Right lobe of liver (tissue), 6 donors: ENCODE results near the gene SDHAF2. TPM values are rescaled to one million over a fixed set of nuclear protein-coding genes. Genes with fewer than 3 reads are reported as not detected.

Experiments
- ATAC-seq, 4 donors: fragments of 200-7000 bp; cut with Tn5 transposase; one replicate each; pipeline ENCODE4 v1.9.1; 2020; ENCODE audit warnings: mild to moderate bottlenecking in 4 of 4, moderate library complexity in 4 of 4
- DNase-seq, 3 donors: peaks; one replicate each; pipeline ENCODE4 v3.0.0-alpha.2; 2020
- H3K27ac ChIP-seq, 3 donors: fragments of 200-600 bp; one replicate each; pipeline ENCODE4 v1.8.0; 2022
- H3K27me3 ChIP-seq, 2 donors: fragments of 200-600 bp; one replicate each; pipeline ENCODE4 v1.8.0; 2022
- H3K36me3 ChIP-seq, 4 donors: fragments of 200-600 bp; sonication (generic) in 1 of 4; one replicate each; pipeline versions ENCODE4 v1.5.1 to v1.8.0; 2017 to 2022; ENCODE audit warnings: control low read depth in 1 of 4
- H3K4me1 ChIP-seq, 4 donors: fragments of 200-600 bp; sonication (generic) in 1 of 4; one replicate each; pipeline versions ENCODE4 v1.5.1 to v1.8.0; 2017 to 2022; ENCODE audit warnings: control low read depth in 1 of 4
- H3K4me3 ChIP-seq, 3 donors: fragments of 200-600 bp; one replicate each; pipeline ENCODE4 v1.8.0; 2022
- H3K9me3 ChIP-seq, 4 donors: fragments of 200-600 bp; sonication (generic) in 1 of 4; one replicate each; pipeline versions ENCODE4 v1.5.1 to v1.8.0; 2017 to 2022; ENCODE audit warnings: control low read depth in 1 of 4
- POLR2A ChIP-seq: fragments of 450-650 bp; IDR thresholded peaks from one replicate; pipeline ENCODE4 v1.6.1; 2017; ENCODE audit warnings: antibody characterized with exemption, mild to moderate bottlenecking
- WGBS: methylation state at CpG from one replicate; pipeline ENCODE4 v1.1.6; 2018; ENCODE audit warnings: low coverage, low lambda C conversion rate; ENCODE audit not compliant: insufficient coverage; ENCODE audit errors: missing lambda C conversion rate; 5-methylcytosine and 5-hydroxymethylcytosine counted together
- intact Hi-C, 2 donors: fragments of 100-400 bp; cut with DNase I; formaldehyde crosslinking; loops; one replicate each; pipeline versions ENCODE4 v1.11.2 to v1.14.1; 2022
- total RNA-seq, 6 experiments: library from RNA; depleted of rRNA in 2 of 6; stranded (reverse); fragments of >200 nt in 2 of 6; fragmentation: NEBNext Ultra II Directional in 3 of 6; extraction: Animal tissue kit (Norgen Biotek cat#: 25700) in 3 of 6; gene quantifications; one replicate each; pipeline versions ENCODE4 v1.1.0 to v1.2.4, GENCODE V29; 2016 to 2023
- TF ChIP-seq, protein P1 (sequence below), 4 donors: fragments of 200-600 bp in 3 of 4; fragments of 450-650 bp in 1 of 4; IDR thresholded peaks; one replicate each; pipeline versions ENCODE4 v1.5.1 to v1.8.0; 2016 to 2022; ENCODE audit warnings: antibody characterized with exemption in 4 of 4, mild to moderate bottlenecking in 2 of 4
- donor health status: DM: no; HTN: yes; CAD: no.
- donor health status: DM: no; HTN: no; CAD: no.
- donor health status: DM: no; HTN: no; CAD: no.
- donor health status: DM: no; HTN: yes; CAD: no.
- donor health status: DM: no; HTN: yes; CAD: no.

The SDHAF2 gene
- total RNA-seq, 6 experiments from 2014 or later, result 17.7 to 62.5 (median 23.3) TPM

DNA sequence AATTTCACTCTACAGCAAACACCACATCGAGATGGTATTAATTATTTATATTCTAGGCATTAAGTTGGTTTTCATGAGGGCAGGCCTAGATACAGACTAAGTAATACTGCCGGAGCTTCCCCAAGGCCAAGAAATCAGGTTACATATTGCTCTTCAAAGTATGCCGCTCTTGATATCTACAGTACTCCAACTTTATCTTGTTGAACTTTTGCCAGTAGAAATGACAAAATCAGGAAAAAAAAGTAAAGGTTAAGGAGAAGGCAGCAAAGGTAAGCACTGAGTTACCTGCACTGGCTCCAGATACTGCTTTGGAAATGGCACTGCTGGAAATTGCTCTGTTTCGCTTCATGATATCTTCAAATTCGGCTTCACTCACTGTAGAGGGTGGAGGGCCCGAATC is 14.5 kb upstream of the SDHAF2 start:
- no peaks in the 10 kb centered on the region for H3K9me3 ChIP-seq
- H3K27ac ChIP-seq, result no peak overlapping the region
- H3K27me3 ChIP-seq, result no peaks in the 10 kb centered on the region
- ATAC-seq (no peak), DNase-seq (no peak)
- H3K4me1 ChIP-seq, result no peaks in the 10 kb centered on the region
- peaks cover 24 to 93% (median 54%) of the 10 kb centered on the region in 4 donors for H3K36me3 ChIP-seq
- WGBS, result 91% methylated on average over 5 of the region's 6 CpGs
- H3K4me3 ChIP-seq, result no peak overlapping the region
- TF ChIP-seq, protein P1, sequence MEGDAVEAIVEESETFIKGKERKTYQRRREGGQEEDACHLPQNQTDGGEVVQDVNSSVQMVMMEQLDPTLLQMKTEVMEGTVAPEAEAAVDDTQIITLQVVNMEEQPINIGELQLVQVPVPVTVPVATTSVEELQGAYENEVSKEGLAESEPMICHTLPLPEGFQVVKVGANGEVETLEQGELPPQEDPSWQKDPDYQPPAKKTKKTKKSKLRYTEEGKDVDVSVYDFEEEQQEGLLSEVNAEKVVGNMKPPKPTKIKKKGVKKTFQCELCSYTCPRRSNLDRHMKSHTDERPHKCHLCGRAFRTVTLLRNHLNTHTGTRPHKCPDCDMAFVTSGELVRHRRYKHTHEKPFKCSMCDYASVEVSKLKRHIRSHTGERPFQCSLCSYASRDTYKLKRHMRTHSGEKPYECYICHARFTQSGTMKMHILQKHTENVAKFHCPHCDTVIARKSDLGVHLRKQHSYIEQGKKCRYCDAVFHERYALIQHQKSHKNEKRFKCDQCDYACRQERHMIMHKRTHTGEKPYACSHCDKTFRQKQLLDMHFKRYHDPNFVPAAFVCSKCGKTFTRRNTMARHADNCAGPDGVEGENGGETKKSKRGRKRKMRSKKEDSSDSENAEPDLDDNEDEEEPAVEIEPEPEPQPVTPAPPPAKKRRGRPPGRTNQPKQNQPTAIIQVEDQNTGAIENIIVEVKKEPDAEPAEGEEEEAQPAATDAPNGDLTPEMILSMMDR (IDR thresholded peaks at IDR 0.05), result no peak
- TF ChIP-seq POLR2A, result no peak
- intact Hi-C loops, result no loop called here

DNA sequence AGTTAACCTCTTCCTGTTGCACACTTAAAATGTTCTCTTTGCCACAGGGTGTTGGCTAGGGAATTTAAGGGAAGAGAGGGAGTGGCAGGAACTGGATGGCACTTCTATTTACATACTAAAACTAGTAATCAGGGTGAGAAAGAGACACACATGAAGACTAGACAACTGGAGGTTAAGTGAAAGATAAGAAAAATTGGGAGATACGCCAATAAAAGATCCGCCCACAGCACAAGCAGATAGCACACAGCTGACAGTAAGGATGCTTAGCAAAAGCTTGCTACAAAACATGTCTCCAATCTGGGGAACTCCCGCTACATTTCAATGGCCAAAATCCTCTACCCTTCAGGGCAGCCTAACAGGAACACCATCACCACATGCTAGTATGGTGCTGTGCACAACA is 13.0 kb upstream of the SDHAF2 start:
- Histone ChIP-seq H3K4me3 (no peak overlapping the region), H3K36me3 (peaks cover 14 to 93% (median 51%) of the 10 kb centered on the region in 4 donors), H3K27ac (peak overlapping the region in 1 of 3 donors; percentile 13), H3K4me1 (no peaks in the 10 kb centered on the region), H3K9me3 (no peaks in the 10 kb centered on the region), H3K27me3 (no peaks in the 10 kb centered on the region)
- intact Hi-C loops, result no loop called here
- TF ChIP-seq, protein P1 (IDR thresholded peaks at IDR 0.05), result no peak
- TF ChIP-seq POLR2A, result no peak
- DNase-seq (no peak), ATAC-seq (no peak)
- 63% methylated on average over 3 of the region's 3 CpGs for WGBS

DNA sequence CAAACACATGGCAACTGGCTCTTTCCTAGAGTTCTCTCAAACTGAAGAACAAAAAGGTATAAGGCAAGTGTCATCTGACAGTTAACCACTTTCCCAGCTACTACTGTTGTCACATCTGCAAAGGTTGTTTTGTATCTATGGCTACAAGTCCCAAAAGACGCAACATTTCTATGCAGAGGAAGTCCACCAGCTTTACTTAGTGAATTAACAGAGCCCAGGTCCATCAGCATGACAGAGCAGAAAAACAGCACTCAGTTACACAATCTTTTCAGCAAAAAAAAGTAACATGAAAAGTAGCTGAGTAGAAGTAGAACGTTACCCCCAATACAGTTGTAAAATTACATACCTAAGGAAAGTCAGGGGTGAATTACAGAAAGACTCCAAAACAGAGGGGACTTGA is 12.3 kb upstream of the SDHAF2 start:
- intact Hi-C loops, result no loop called here
- H3K4me3 ChIP-seq, result no peak overlapping the region
- 52% methylated on average over 2 of the region's 2 CpGs for WGBS
- DNase-seq, result no peak
- H3K36me3 ChIP-seq, result peaks cover 14 to 90% (median 50%) of the 10 kb centered on the region in 4 donors
- no peaks in the 10 kb centered on the region for H3K27me3 ChIP-seq
- H3K4me1 ChIP-seq, result no peaks in the 10 kb centered on the region
- ATAC-seq, result peak in 1 of 4 donors; percentile 38
- no peaks in the 10 kb centered on the region for H3K9me3 ChIP-seq
- H3K27ac ChIP-seq, result no peak overlapping the region
- TF ChIP-seq, protein P1 (IDR thresholded peaks at IDR 0.05), result no peak
- TF ChIP-seq POLR2A, result no peak

DNA sequence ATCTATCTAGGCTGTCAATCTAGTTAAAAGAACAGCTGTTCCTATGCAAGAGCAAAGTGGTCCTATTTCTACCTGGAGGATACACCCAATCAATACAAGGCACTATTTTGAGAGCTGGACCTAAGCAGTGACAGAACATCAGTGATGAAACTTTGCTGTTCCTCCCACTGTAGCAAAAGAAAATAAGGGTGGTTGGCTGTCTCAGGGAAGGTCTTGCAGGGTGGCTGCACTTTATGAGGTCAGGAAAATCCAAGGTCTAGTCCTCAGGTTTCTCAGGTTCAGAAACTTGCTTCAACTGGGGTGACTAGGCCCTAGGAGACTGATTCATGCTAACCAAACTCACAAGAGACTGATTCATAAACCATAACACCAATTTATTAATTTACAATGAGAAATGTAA is 11.8 kb upstream of the SDHAF2 start:
- no peaks in the 10 kb centered on the region for H3K9me3 ChIP-seq
- no peak overlapping the region for H3K4me3 ChIP-seq
- H3K27ac ChIP-seq, result no peak overlapping the region
- H3K27me3 ChIP-seq, result no peaks in the 10 kb centered on the region
- no peaks in the 10 kb centered on the region for H3K4me1 ChIP-seq
- intact Hi-C loops, result no loop called here
- no peak for DNase-seq
- TF ChIP-seq, protein P1 (IDR thresholded peaks at IDR 0.05), result no peak
- no peak for TF ChIP-seq POLR2A
- peaks cover 14 to 86% (median 48%) of the 10 kb centered on the region in 4 donors for H3K36me3 ChIP-seq
- no peak for ATAC-seq

DNA sequence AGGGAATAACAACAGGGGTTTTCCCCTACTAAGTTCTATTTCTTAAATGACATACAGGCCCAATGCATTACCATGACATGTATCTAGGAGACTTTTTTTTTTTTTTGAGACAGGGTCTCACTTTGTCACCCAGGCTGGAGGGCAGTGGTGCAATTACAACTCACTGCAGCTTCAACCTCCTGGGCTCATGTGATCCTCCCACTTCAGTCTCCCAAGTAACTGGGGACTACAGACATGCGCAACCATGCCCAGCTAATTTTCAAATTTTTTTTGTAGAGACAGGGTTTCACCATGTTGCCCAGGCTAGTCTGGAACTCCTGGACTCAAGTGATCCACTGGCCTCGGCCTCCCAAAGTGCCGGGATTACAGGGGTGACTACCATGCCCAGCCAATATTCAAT is 7.7 kb upstream of the SDHAF2 start:
- WGBS, result 96% methylated on average over 3 of the region's 3 CpGs
- peaks cover 20 to 82% (median 40%) of the 10 kb centered on the region in 4 donors for H3K36me3 ChIP-seq

More for the DNA sequence above, 7.7 kb upstream of the SDHAF2 start:
- intact Hi-C loops, result no loop called here
- Histone ChIP-seq H3K27me3 (no peaks in the 10 kb centered on the region), H3K4me3 (no peak overlapping the region), H3K27ac (no peak overlapping the region), H3K9me3 (no peaks in the 10 kb centered on the region), H3K4me1 (no peaks in the 10 kb centered on the region)
- no peak for ATAC-seq
- no peak for TF ChIP-seq POLR2A
- TF ChIP-seq, protein P1 (IDR thresholded peaks at IDR 0.05), result no peak
- DNase-seq, result no peak
